Hepatocyte (in vitro differentiated cells): ENCODE results near the gene C1QTNF8.

Experiments used
- CTCF ChIP-seq: fragments of 200-600 bp; sonication (generic); IDR thresholded peaks from 2 replicates; pipeline ENCODE4 v1.5.1; 2016; ENCODE audit warnings: antibody characterized with exemption, mild to moderate bottlenecking; ENCODE audit not compliant: poor library complexity
- EZH2 ChIP-seq: fragments of 200-600 bp; sonication (generic); IDR thresholded peaks from 2 replicates; pipeline ENCODE4 v1.6.1; 2016; ENCODE audit warnings: antibody characterized with exemption, mild to moderate bottlenecking, borderline replicate concordance
- EZH2phosphoT487 ChIP-seq: fragments of 200-600 bp; sonication (generic); IDR thresholded peaks from one replicate; pipeline ENCODE4 v1.6.1; 2018; ENCODE audit warnings: antibody characterized with exemption, mild to moderate bottlenecking, low read depth, moderate library complexity; ENCODE audit not compliant: unreplicated experiment, severe bottlenecking

DNA sequence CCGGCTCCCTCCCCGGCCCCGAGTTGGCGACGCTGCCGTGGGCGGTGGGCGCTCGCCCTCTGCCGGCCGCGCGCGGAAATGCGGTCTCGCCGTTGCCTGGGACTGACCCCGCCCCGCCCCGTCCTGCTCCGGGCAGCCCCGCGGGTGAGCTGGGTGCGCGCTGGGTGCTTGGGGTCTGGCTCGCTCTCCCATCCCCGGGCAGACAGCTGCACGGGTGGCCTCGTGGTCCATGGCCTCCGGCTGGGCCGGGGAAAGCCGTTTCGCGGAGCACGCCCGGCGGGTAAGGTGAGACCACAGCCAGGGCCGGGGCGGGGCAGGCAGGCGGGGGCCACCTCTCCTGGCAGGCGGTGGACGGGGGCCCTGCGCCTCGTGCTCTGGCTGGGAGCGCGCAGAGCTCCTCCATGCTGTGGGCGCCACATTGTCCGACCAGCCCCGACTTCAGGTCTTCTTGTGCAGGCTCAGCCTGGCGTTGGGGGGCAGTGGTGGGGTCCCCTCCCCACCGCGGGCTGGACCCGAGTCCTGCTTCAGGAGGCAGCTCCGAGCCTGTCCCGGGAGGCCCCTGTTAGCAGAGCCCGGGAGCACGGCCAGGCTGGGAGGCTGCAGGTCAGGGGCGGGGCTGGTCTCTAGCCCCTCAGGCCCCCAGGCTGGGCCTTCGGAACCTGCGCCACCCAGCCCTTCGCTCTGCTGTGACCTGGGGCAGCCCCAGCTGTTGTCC lies 7.0 kb upstream of the C1QTNF8 start:
- TF ChIP-seq CTCF (peak; percentile 71), EZH2 (no peak), EZH2phosphoT487 (no peak)
